A549 (cell line): ENCODE results near the gene CACNA2D4.

Experiments
- EP300 ChIP-seq, 2 experiments: fragments of >200 bp; sonication (Bioruptor Twin); formaldehyde crosslinking; IDR thresholded peaks; 2 replicates in 1 of 2; 3 replicates in 1 of 2; pipeline ENCODE4 v1.6.1; 2016 to 2017
- PHF8 ChIP-seq: fragments of 200-600 bp; sonication (generic); IDR thresholded peaks from 2 replicates; pipeline ENCODE4 v1.6.1; 2016; ENCODE audit warnings: low read depth, mild to moderate bottlenecking, antibody characterized with exemption, moderate library complexity, borderline replicate concordance
- SMC3 ChIP-seq: fragments of >200 bp; sonication (Bioruptor Twin); formaldehyde crosslinking; IDR thresholded peaks from 3 replicates; pipeline ENCODE4 v1.6.1; 2018; ENCODE audit warnings: inconsistent platforms
- ZFP36 ChIP-seq: fragments of 450-650 bp; IDR thresholded peaks from 2 replicates; pipeline ENCODE4 v1.6.1; 2014; ENCODE audit warnings: borderline replicate concordance; ENCODE audit not compliant: partially characterized antibody
- TF ChIP-seq, protein P1 (sequence below): fragments of >200 bp; sonication (Bioruptor Twin); formaldehyde crosslinking; IDR thresholded peaks from 3 replicates; pipeline ENCODE4 v1.5.1; 2016
- TF ChIP-seq, protein P2 (sequence below): fragments of >200 bp; sonication (Bioruptor Twin); formaldehyde crosslinking; IDR thresholded peaks from 3 replicates; pipeline ENCODE4 v1.6.1; 2016

- TF ChIP-seq ZFP36 (no peak), PHF8 (no peak), SMC3 (no peak), EP300 (IDR thresholded peaks at IDR 0.05) (no peak)
- TF ChIP-seq, protein P1, sequence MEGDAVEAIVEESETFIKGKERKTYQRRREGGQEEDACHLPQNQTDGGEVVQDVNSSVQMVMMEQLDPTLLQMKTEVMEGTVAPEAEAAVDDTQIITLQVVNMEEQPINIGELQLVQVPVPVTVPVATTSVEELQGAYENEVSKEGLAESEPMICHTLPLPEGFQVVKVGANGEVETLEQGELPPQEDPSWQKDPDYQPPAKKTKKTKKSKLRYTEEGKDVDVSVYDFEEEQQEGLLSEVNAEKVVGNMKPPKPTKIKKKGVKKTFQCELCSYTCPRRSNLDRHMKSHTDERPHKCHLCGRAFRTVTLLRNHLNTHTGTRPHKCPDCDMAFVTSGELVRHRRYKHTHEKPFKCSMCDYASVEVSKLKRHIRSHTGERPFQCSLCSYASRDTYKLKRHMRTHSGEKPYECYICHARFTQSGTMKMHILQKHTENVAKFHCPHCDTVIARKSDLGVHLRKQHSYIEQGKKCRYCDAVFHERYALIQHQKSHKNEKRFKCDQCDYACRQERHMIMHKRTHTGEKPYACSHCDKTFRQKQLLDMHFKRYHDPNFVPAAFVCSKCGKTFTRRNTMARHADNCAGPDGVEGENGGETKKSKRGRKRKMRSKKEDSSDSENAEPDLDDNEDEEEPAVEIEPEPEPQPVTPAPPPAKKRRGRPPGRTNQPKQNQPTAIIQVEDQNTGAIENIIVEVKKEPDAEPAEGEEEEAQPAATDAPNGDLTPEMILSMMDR: no peak
- TF ChIP-seq, protein P2, sequence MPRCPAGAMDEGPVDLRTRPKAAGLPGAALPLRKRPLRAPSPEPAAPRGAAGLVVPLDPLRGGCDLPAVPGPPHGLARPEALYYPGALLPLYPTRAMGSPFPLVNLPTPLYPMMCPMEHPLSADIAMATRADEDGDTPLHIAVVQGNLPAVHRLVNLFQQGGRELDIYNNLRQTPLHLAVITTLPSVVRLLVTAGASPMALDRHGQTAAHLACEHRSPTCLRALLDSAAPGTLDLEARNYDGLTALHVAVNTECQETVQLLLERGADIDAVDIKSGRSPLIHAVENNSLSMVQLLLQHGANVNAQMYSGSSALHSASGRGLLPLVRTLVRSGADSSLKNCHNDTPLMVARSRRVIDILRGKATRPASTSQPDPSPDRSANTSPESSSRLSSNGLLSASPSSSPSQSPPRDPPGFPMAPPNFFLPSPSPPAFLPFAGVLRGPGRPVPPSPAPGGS: no peak
Observed at GRCh38 chr12:1790444-1790843, 128.0 kb downstream of the CACNA2D4 start.
